Neutrophil (primary cell): ENCODE measurements around the gene GFRA4.

ENCODE experiments used
- H3K27ac ChIP-seq: fragments of 200-600 bp; sonication (generic); 2 replicates; pipeline ENCODE4 v1.5.1; 2016; ENCODE audit warnings: mild to moderate bottlenecking, moderate library complexity
- H3K27me3 ChIP-seq: fragments of 200-600 bp; sonication (generic); 2 replicates; pipeline ENCODE4 v1.6.0; 2016; ENCODE audit warnings: mild to moderate bottlenecking
- H3K36me3 ChIP-seq: fragments of 200-600 bp; sonication (generic); 2 replicates; pipeline ENCODE4 v1.5.1; 2017
- H3K4me1 ChIP-seq, 2 experiments: fragments of 200-600 bp in 1 of 2; sonication (generic) in 1 of 2; 1 replicate in 1 of 2; 2 replicates in 1 of 2; pipeline versions ENCODE4 v1.5.1 to v1.6.1; 2013 to 2016; ENCODE audit warnings: low read depth in 1 of 2, low read length in 1 of 2, mild to moderate bottlenecking in 1 of 2, moderate library complexity in 1 of 2; ENCODE audit not compliant: control insufficient read depth in 1 of 2, insufficient read depth in 1 of 2
- H3K4me3 ChIP-seq, 2 experiments: fragments of 200-600 bp in 1 of 2; sonication (generic) in 1 of 2; 1 replicate in 1 of 2; 2 replicates in 1 of 2; pipeline ENCODE4 v1.5.1; 2013 to 2016; ENCODE audit warnings: low read depth in 1 of 2, low read length in 1 of 2, mild to moderate bottlenecking in 1 of 2, moderate library complexity in 1 of 2
- H3K9me3 ChIP-seq: fragments of 200-600 bp; sonication (generic); 2 replicates; pipeline ENCODE4 v1.5.1; 2016
- TF ChIP-seq, protein P1 (sequence below): fragments of 200-600 bp; sonication (generic); IDR thresholded peaks from 2 replicates; pipeline ENCODE4 v1.5.1; 2016; ENCODE audit warnings: antibody characterized with exemption

GFRA4 gene

GRCh38 chr20:3679749-3680700 is 16.8 kb upstream of the GFRA4 start:
- TF ChIP-seq, protein P1, sequence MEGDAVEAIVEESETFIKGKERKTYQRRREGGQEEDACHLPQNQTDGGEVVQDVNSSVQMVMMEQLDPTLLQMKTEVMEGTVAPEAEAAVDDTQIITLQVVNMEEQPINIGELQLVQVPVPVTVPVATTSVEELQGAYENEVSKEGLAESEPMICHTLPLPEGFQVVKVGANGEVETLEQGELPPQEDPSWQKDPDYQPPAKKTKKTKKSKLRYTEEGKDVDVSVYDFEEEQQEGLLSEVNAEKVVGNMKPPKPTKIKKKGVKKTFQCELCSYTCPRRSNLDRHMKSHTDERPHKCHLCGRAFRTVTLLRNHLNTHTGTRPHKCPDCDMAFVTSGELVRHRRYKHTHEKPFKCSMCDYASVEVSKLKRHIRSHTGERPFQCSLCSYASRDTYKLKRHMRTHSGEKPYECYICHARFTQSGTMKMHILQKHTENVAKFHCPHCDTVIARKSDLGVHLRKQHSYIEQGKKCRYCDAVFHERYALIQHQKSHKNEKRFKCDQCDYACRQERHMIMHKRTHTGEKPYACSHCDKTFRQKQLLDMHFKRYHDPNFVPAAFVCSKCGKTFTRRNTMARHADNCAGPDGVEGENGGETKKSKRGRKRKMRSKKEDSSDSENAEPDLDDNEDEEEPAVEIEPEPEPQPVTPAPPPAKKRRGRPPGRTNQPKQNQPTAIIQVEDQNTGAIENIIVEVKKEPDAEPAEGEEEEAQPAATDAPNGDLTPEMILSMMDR, result no peak
- Histone ChIP-seq H3K27ac (no peak overlapping the region), H3K27me3 (peaks cover 96% of the 10 kb centered on the region), H3K4me3 (no peak overlapping the region), H3K9me3 (no peaks in the 10 kb centered on the region), H3K4me1 (peaks cover 0 to 8% of the 10 kb centered on the region in 2 experiments), H3K36me3 (no peaks in the 10 kb centered on the region)

DNA sequence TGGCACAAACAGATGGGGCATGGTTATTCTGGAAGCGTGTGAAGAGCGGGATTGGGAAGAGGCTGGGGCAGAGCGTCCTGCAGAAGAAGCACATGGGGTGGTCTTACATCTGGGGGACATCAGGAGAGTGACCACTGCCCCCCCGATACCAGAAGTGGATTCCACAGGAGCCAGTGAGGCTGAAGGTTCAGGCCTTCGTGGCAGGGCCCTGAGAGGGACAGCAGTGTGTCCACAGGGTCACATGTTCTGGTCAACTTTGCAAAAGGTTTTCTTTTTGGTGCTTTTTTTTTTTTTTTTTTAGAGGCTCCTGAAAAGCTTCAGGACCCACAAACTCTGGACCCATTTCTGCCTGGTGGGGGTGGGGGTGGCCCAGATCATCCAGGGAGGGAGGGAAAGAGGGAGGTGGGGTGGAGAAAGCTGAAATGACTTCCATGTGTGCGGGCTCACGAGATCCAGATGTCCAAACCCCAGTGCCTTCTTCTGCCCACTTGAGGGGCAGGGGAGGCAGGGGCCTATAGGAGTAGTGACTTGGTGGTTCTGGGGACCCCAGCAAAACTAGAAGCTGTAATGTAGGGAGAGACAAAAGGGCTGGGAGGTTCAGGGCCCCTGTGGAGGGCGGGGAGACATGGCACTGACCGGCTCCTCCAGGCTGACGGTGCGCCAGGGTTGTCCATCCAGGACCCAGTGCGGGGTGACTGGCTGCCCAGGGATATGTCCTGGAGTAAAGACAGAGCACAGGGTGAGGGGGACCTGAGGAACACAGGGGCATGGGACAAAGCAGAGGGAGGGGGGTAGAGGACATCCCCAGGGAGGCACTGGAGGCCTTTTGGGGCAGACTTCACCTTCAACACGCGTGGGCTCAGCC is 15.9 kb upstream of the GFRA4 start:
- Histone ChIP-seq H3K27ac (no peak overlapping the region), H3K4me1 (peaks cover 0 to 8% of the 10 kb centered on the region in 2 experiments), H3K36me3 (no peaks in the 10 kb centered on the region), H3K27me3 (peaks cover 96% of the 10 kb centered on the region), H3K4me3 (no peak overlapping the region), H3K9me3 (no peaks in the 10 kb centered on the region)
- TF ChIP-seq, protein P1, result no peak

DNA sequence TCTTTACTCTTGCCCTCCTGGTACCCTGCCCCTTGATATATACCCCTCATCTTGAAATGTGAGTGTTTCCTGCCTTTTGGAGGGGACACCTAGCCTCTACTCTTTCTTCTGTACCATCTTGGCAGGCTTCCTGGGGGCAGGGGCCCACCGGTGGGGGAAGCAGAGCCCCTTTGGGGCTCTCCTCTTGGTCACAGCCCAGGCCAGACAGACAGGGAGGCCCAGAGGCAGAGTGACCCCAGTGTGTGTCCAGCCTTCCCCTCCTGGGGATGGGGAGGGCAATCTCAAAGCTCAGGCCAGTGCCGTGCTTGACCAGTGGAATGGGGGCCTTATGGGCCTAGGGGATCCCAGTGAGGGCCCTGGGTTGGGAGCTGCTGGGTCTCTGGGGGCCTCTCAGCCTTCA is 15.0 kb upstream of the GFRA4 start:
- H3K27me3 ChIP-seq, result peaks cover 96% of the 10 kb centered on the region
- H3K36me3 ChIP-seq, result no peaks in the 10 kb centered on the region
- TF ChIP-seq, protein P1, result no peak
- H3K9me3 ChIP-seq, result no peaks in the 10 kb centered on the region
- peaks cover 0 to 8% of the 10 kb centered on the region in 2 experiments for H3K4me1 ChIP-seq
- no peak overlapping the region for H3K4me3 ChIP-seq
- H3K27ac ChIP-seq, result no peak overlapping the region

DNA sequence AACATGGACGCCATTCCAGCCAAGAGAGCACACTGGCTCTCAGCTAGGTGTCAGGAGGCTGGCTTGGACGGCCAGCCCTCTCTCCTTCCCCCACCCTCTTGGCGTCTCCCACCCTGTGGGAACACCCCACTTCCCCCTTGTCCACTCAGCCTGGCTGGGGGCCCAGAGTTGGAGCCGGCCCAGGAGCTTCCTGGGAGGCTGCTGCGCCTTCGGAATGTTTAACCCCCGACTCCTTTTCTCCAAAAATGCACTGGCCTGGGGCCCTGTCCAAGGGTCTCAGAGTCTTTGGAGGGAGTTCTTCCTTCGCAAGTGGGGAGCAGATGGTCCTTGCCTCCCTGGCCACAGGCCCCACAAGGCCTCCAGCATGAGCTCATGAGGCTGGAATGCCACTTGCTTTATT is 14.5 kb upstream of the GFRA4 start:
- no peak overlapping the region for H3K4me3 ChIP-seq
- no peak overlapping the region for H3K27ac ChIP-seq
- no peaks in the 10 kb centered on the region for H3K9me3 ChIP-seq
- H3K4me1 ChIP-seq, result peaks cover under 1 to 11% of the 10 kb centered on the region in 2 experiments
- TF ChIP-seq, protein P1, result no peak
- H3K36me3 ChIP-seq, result no peaks in the 10 kb centered on the region
- H3K27me3 ChIP-seq, result peaks cover 96% of the 10 kb centered on the region

DNA sequence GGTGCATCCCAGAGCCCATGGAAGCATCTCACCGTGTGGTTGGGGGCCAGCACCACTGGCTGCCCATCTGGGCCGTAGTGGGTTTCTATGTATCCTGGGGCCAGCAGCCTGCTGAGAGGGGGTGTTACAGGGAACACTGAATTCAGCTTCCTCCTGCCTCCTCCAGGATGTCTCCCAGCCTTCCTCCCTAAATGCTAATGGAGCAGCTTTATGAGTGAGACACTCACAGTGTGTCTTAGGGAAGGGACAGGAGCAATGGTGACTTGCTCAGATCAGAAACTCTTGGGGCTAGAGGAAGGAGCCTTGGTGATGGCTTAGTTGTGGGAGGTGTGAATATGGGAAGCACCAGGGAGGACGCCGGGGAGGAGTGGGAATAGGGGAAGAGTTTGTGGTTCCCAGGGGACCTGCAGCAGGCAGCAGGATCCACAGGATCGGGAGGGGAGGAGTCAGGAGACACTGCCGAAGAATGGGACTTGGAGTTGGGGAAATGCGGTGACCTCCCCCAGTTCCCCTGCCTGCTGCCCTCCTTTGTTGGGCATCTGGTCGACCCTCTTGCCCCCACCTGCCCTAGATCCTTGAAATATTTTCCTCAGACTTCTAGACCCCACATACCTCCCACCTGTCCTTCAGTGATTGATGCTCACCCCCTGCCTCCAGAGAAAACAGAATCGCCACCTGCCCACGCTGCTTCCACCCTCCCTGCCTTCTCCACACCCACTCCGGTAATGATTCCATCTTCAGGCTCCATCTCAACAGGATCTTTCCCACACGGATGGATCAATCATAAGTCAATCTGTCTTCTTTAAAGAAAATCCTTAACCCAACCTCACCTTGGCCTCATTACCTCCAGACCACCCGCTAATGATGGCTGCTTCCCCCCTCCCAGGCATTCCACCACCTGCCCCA is 12.0 kb upstream of the GFRA4 start:
- Histone ChIP-seq H3K4me3 (no peak overlapping the region), H3K4me1 (peaks cover 5 to 11% of the 10 kb centered on the region in 2 experiments), H3K27me3 (peaks cover 96% of the 10 kb centered on the region), H3K36me3 (no peaks in the 10 kb centered on the region), H3K27ac (no peak overlapping the region), H3K9me3 (no peaks in the 10 kb centered on the region)
- TF ChIP-seq, protein P1, result no peak
